HepG2 (cell line): ENCODE data around the gene KCNT2. TPM values are rescaled to one million over a fixed set of nuclear protein-coding genes. Genes with fewer than 3 reads are reported as not detected.
A peak's percentile ranks its signal among the peaks of the same experiment; 100 is the strongest.

Source experiments
- ATAC-seq: fragments of 200-7000 bp; cut with Tn5 transposase; 3 replicates; pipeline ENCODE4 v1.9.1; 2020; ENCODE audit warnings: mild to moderate bottlenecking, moderate library complexity
- BruUV-seq: library from RNA; stranded (reverse); fragments of 400-500 nt; replicated peaks from 2 replicates; lab custom pipeline; 2021; lab: Mats Ljungman, UMichigan
- CTCF ChIA-PET: fragments of 300-600 bp; formaldehyde crosslinking; extraction: SDS; loops from one replicate; lab custom pipeline; 2021; ENCODE audit warnings: low total read pairs, inconsistent platforms, low intra/inter-chr PET ratio; lab: Yijun Ruan, JAX
- POLR2A ChIA-PET: fragments of 350-600 bp; sonication (Branson Sonifier 250); formaldehyde crosslinking; loops from one replicate; lab custom pipeline; 2020; ENCODE audit warnings: antibody characterized with exemption, inconsistent platforms; lab: Yijun Ruan, JAX
- DNase-seq: peaks from one replicate; pipeline ENCODE4 v3.0.0-alpha.2; 2015; ENCODE audit warnings: low spot score
- FAIRE-seq: peaks from 3 replicates; lab custom pipeline; 2011; peaks lifted over from hg19 to GRCh38; lab: Jason Lieb, UNC
- H2AFZ ChIP-seq: one replicate; pipeline ENCODE4 v1.6.1; 2011; ENCODE audit warnings: low read length, inconsistent platforms
- H3K27ac ChIP-seq: fragments of 300-600 bp; 3 replicates; pipeline ENCODE4 v1.8.0; 2011; ENCODE audit warnings: mixed run types, mild to moderate bottlenecking, mixed read lengths, low read length, inconsistent platforms; ENCODE audit not compliant: insufficient read depth; ENCODE audit errors: extremely low read length
- H3K27me3 ChIP-seq, 2 experiments: fragments of 200-600 bp in 1 of 2; 2 replicates in 1 of 2; 3 replicates in 1 of 2; pipeline versions ENCODE4 v1.6.0 to v1.8.0; 2011; ENCODE audit warnings: low read length in 2 of 2, mild to moderate bottlenecking in 2 of 2, moderate library complexity in 2 of 2, inconsistent platforms in 1 of 2; ENCODE audit not compliant: insufficient read depth in 2 of 2, control insufficient read depth in 1 of 2
- H3K36me3 ChIP-seq, 2 experiments: fragments of 200-600 bp in 1 of 2; replicated peaks in 1 of 2; 2 replicates in 1 of 2; 3 replicates in 1 of 2; pipeline versions ENCODE4 v1.5.1 to v1.8.0; 2011; ENCODE audit warnings: low read length in 2 of 2, inconsistent platforms in 1 of 2; ENCODE audit not compliant: insufficient read depth in 2 of 2, control insufficient read depth in 1 of 2
- H3K4me1 ChIP-seq: 2 replicates; pipeline ENCODE4 v1.5.1; 2012; ENCODE audit warnings: low read length, inconsistent platforms; ENCODE audit not compliant: insufficient read depth
- H3K4me2 ChIP-seq: 2 replicates; pipeline ENCODE4 v1.6.0; 2011; ENCODE audit warnings: low read depth, low read length, inconsistent platforms
- H3K4me3 ChIP-seq, 3 experiments: fragments of 200-600 bp in 1 of 3; sonication (generic), shearing (Covaris generic) in 1 of 3; replicated peaks in 1 of 3; 2 replicates each; pipeline ENCODE4 v1.5.1; 2011 to 2016; ENCODE audit warnings: low read length in 3 of 3, inconsistent platforms in 2 of 3, low read depth in 2 of 3, mild to moderate bottlenecking in 2 of 3, control low read depth in 1 of 3, mixed read lengths in 1 of 3; ENCODE audit not compliant: insufficient read depth in 1 of 3
- H3K79me2 ChIP-seq: one replicate; pipeline ENCODE4 v1.6.1; 2011; ENCODE audit warnings: low read length, inconsistent platforms; ENCODE audit not compliant: insufficient read depth
- H3K9ac ChIP-seq: 2 replicates; pipeline ENCODE4 v1.6.0; 2011; ENCODE audit warnings: mild to moderate bottlenecking, low read depth, low read length, inconsistent platforms; ENCODE audit not compliant: insufficient read depth
- H3K9me3 ChIP-seq: 2 replicates; pipeline ENCODE4 v1.5.1; 2012; ENCODE audit warnings: mild to moderate bottlenecking, low read length
- H4K20me1 ChIP-seq: 2 replicates; pipeline ENCODE4 v1.6.0; 2011; ENCODE audit warnings: inconsistent platforms, mild to moderate bottlenecking, low read length, moderate library complexity; ENCODE audit not compliant: insufficient read depth
- HNF1A ChIP-seq, 2 experiments: sonication (generic) in 1 of 2; formaldehyde crosslinking in 1 of 2; IDR thresholded peaks; 2 replicates each; pipeline versions ENCODE4 v1.4.0 to v1.6.1; 2016 to 2020; ENCODE audit warnings: borderline replicate concordance in 1 of 2, low read depth in 1 of 2, mild to moderate bottlenecking in 1 of 2, missing genetic modification reagents in 1 of 2
- KDM5B ChIP-seq: sonication (generic); formaldehyde crosslinking; IDR thresholded peaks from 2 replicates; pipeline ENCODE4 v1.4.0; 2020; ENCODE audit warnings: missing genetic modification reagents, mild to moderate bottlenecking, borderline replicate concordance
- NR2F1 ChIP-seq, 2 experiments: fragments of 450-650 bp in 1 of 2; formaldehyde crosslinking in 1 of 2; IDR thresholded peaks; 2 replicates each; pipeline versions ENCODE4 v1.5.0 to v1.6.1; 2016 to 2020; ENCODE audit warnings: mild to moderate bottlenecking in 1 of 2, missing compliant biosample characterization in 1 of 2, missing genetic modification reagents in 1 of 2, moderate library complexity in 1 of 2
- RORA ChIP-seq: sonication (generic); formaldehyde crosslinking; IDR thresholded peaks from 2 replicates; pipeline ENCODE4 v1.5.0; 2020; ENCODE audit warnings: mild to moderate bottlenecking, missing genetic modification reagents, moderate library complexity
- ZMYM2 ChIP-seq: sonication (generic); formaldehyde crosslinking; IDR thresholded peaks from 2 replicates; pipeline ENCODE4 v1.8.0; 2022; ENCODE audit warnings: mild to moderate bottlenecking, missing genetic modification reagents
- ZNF414 ChIP-seq: sonication (generic); formaldehyde crosslinking; IDR thresholded peaks from 2 replicates; pipeline ENCODE4 v1.5.0; 2020; ENCODE audit warnings: missing genetic modification reagents
- ZNF451 ChIP-seq: sonication (generic); formaldehyde crosslinking; IDR thresholded peaks from 2 replicates; pipeline ENCODE4 v1.5.0; 2020; ENCODE audit warnings: mild to moderate bottlenecking, missing genetic modification reagents
- ZNF558 ChIP-seq: sonication (generic); formaldehyde crosslinking; IDR thresholded peaks from 2 replicates; pipeline ENCODE4 v1.9.0; 2022; ENCODE audit warnings: mild to moderate bottlenecking, missing genetic modification reagents, borderline replicate concordance
- in situ Hi-C: cut with HindIII; loops from 2 replicates; pipeline ENCODE4 v1.10.0; 2017; ENCODE audit warnings: low pct_unique_long_range_greater_than_20kb; ENCODE audit not compliant: extremely low pct_ligation_motif_present
- intact Hi-C: fragments of 100-400 bp; cut with micrococcal nuclease; formaldehyde crosslinking; loops from one replicate; pipeline ENCODE4 v1.10.0; 2022; ENCODE audit not compliant: unreplicated experiment
- polyA plus RNA-seq, 8 experiments: library from polyadenylated mRNA; depleted of rRNA in 3 of 8; stranded (reverse) in 7 of 8; unstranded in 1 of 8; fragments of >200 nt; fragmentation: Illumina TruSeq in 4 of 8; extraction: Trizol in 4 of 8; gene quantifications; 2 replicates each; pipeline versions ENCODE4 v1.2.1 to v1.2.3, GENCODE V29; 2011 to 2016; ENCODE audit warnings: low read depth in 4 of 8, missing spikeins in 1 of 8, mixed read lengths in 1 of 8; ENCODE audit not compliant: insufficient read depth in 1 of 8
- total RNA-seq, 5 experiments: library from RNA; depleted of rRNA; stranded (reverse); fragments of >200 nt; fragmentation: Illumina TruSeq; extraction: Trizol; gene quantifications; 2 replicates each; pipeline ENCODE4 v1.2.3, GENCODE V29; 2016; ENCODE audit warnings: low read depth in 1 of 5
- TF ChIP-seq, protein P1 (sequence below): sonication (generic); formaldehyde crosslinking; IDR thresholded peaks from 2 replicates; pipeline ENCODE4 v1.4.0; 2020; ENCODE audit warnings: missing genetic modification reagents, borderline replicate concordance

KCNT2 gene
- total and polyA plus RNA-seq, 2 of the 13 experiments (the other 11 are each of a cell fraction or from before 2014, with no cell fraction given), result not detected

DNA sequence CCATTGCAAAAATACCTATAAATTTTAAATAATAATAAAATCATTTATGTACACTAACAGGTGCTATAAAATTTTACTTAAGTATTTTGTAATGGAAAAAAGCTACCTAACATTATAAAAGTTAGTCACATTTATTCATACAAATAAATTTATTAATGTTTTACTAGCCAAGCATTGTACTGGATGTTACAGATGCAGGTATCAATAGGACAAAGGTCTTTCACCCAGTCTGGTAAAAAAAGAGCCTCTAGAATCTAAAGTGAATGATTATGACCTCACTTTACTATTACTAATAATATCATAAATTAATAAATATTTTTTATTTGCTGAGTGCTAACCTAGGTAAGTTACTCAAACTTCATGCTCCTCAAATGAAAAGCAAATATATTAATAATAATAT, 170.6 kb downstream of the KCNT2 start:
- H3K27ac ChIP-seq, result no peak overlapping the region
- no peak overlapping the region for H2AFZ ChIP-seq
- ATAC-seq (no peak), FAIRE-seq (no peak), DNase-seq (no peak)
- peaks cover 38% of the 10 kb centered on the region for H3K4me1 ChIP-seq
- no peaks in the 10 kb centered on the region for H3K36me3 ChIP-seq
- no peaks in the 10 kb centered on the region for H3K79me2 ChIP-seq
- intact Hi-C loops (loop anchor here (5.0 kb wide), 1 partner anchor 35 kb away; no protein-coding TSS in a partner anchor), in situ Hi-C loops (no loop called here)
- H3K9ac ChIP-seq, result no peak overlapping the region
- H3K4me2 ChIP-seq, result peak overlapping the region; percentile 72; the same call in 1 of the 2 replicates
- H3K27me3 ChIP-seq, result no peaks in the 10 kb centered on the region
- ChIA-PET POLR2A (interaction anchor here (1.2 kb wide), 1 partner anchor 37 kb away, joined by 3 read pairs; no protein-coding TSS in a partner anchor), CTCF (no interaction called here)
- no peaks in the 10 kb centered on the region for H4K20me1 ChIP-seq
- BruUV-seq, result no TSS peak
- no peak for TF ChIP-seq HNF1A (IDR thresholded peaks at IDR 0.05; ENCODE audit: low read depth)
- no peak for TF ChIP-seq HNF1A (CRISPR knock-in tag; IDR thresholded peaks at IDR 0.05; ENCODE audit: borderline replicate concordance)
- TF ChIP-seq, protein P1, sequence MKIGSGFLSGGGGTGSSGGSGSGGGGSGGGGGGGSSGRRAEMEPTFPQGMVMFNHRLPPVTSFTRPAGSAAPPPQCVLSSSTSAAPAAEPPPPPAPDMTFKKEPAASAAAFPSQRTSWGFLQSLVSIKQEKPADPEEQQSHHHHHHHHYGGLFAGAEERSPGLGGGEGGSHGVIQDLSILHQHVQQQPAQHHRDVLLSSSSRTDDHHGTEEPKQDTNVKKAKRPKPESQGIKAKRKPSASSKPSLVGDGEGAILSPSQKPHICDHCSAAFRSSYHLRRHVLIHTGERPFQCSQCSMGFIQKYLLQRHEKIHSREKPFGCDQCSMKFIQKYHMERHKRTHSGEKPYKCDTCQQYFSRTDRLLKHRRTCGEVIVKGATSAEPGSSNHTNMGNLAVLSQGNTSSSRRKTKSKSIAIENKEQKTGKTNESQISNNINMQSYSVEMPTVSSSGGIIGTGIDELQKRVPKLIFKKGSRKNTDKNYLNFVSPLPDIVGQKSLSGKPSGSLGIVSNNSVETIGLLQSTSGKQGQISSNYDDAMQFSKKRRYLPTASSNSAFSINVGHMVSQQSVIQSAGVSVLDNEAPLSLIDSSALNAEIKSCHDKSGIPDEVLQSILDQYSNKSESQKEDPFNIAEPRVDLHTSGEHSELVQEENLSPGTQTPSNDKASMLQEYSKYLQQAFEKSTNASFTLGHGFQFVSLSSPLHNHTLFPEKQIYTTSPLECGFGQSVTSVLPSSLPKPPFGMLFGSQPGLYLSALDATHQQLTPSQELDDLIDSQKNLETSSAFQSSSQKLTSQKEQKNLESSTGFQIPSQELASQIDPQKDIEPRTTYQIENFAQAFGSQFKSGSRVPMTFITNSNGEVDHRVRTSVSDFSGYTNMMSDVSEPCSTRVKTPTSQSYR (CRISPR knock-in tag), result no peak
- no peak for TF ChIP-seq RORA (CRISPR knock-in tag)
- TF ChIP-seq KDM5B (CRISPR knock-in tag), result no peak
- no peak for TF ChIP-seq ZNF558 (CRISPR knock-in tag)
- TF ChIP-seq ZMYM2, result no peak
- no peak for TF ChIP-seq ZNF451 (CRISPR knock-in tag)
- no peak for TF ChIP-seq NR2F1 (CRISPR knock-in tag; IDR thresholded peaks at IDR 0.05)
- no peak for TF ChIP-seq ZNF414
- no peaks in the 10 kb centered on the region for H3K9me3 ChIP-seq
- no peak overlapping the region for H3K4me3 ChIP-seq
